HepG2 (cell line): ENCODE measurements around the gene CRIP1. TPM values are rescaled to one million over a fixed set of nuclear protein-coding genes. Genes with fewer than 3 reads are reported as not detected.

ENCODE experiments used
- ARNT2 ChIP-seq: sonication (generic); formaldehyde crosslinking; IDR thresholded peaks from 2 replicates; pipeline ENCODE4 v1.8.0; 2022; ENCODE audit warnings: mild to moderate bottlenecking, low read depth, missing genetic modification reagents, moderate library complexity
- DMAP1 ChIP-seq: IDR thresholded peaks from 2 replicates; pipeline ENCODE4 v1.6.1; 2016
- ELF1 ChIP-seq: sonication (generic); formaldehyde crosslinking; IDR thresholded peaks from 2 replicates; pipeline ENCODE4 v1.4.0; 2020; ENCODE audit warnings: missing genetic modification reagents
- ELF4 ChIP-seq: sonication (generic); formaldehyde crosslinking; IDR thresholded peaks from 2 replicates; pipeline ENCODE4 v1.5.0; 2020; ENCODE audit warnings: missing genetic modification reagents, mild to moderate bottlenecking, moderate library complexity, borderline replicate concordance
- HOXA9 ChIP-seq: sonication (generic); formaldehyde crosslinking; IDR thresholded peaks from 2 replicates; pipeline ENCODE4 v1.8.1; 2022; ENCODE audit warnings: missing genetic modification reagents, mild to moderate bottlenecking, moderate library complexity, borderline replicate concordance
- IKZF4 ChIP-seq: sonication (generic); formaldehyde crosslinking; IDR thresholded peaks from 2 replicates; pipeline ENCODE4 v1.5.1; 2020; ENCODE audit warnings: borderline replicate concordance, mild to moderate bottlenecking, low read depth, missing genetic modification reagents; ENCODE audit errors: not compliant biosample characterization
- KLF16 ChIP-seq, 2 experiments: sonication (generic) in 1 of 2; formaldehyde crosslinking in 1 of 2; IDR thresholded peaks; 2 replicates each; pipeline versions ENCODE4 v1.6.1 to v1.8.0; 2016 to 2023; ENCODE audit warnings: missing genetic modification reagents in 2 of 2, missing compliant biosample characterization in 1 of 2
- MIXL1 ChIP-seq: IDR thresholded peaks from 2 replicates; pipeline ENCODE4 v1.6.1; 2016
- RFX5 ChIP-seq: IDR thresholded peaks from 2 replicates; pipeline ENCODE4 v1.6.1; 2011; ENCODE audit warnings: low read depth, low read length, improper control_type of control experiment
- RFXANK ChIP-seq: IDR thresholded peaks from 2 replicates; pipeline ENCODE4 v1.6.1; 2016
- RFXAP ChIP-seq: sonication (generic); formaldehyde crosslinking; IDR thresholded peaks from 2 replicates; pipeline ENCODE4 v1.4.0; 2020; ENCODE audit warnings: missing genetic modification reagents, borderline replicate concordance
- RXRA ChIP-seq: sonication (generic); formaldehyde crosslinking; IDR thresholded peaks from 2 replicates; pipeline ENCODE4 v1.5.1; 2020; ENCODE audit warnings: missing genetic modification reagents
- SALL2 ChIP-seq: sonication (generic); formaldehyde crosslinking; IDR thresholded peaks from 2 replicates; pipeline ENCODE4 v1.8.1; 2023; ENCODE audit warnings: mild to moderate bottlenecking, missing genetic modification reagents, inconsistent platforms
- TARDBP ChIP-seq: sonication (generic); formaldehyde crosslinking; IDR thresholded peaks from 2 replicates; pipeline ENCODE4 v1.8.0; 2022; ENCODE audit warnings: mild to moderate bottlenecking, missing genetic modification reagents
- TEAD2 ChIP-seq: sonication (generic); formaldehyde crosslinking; IDR thresholded peaks from 2 replicates; pipeline ENCODE4 v1.9.0; 2021; ENCODE audit warnings: missing genetic modification reagents
- ZNF160 ChIP-seq: sonication (generic); formaldehyde crosslinking; IDR thresholded peaks from 2 replicates; pipeline ENCODE4 v1.8.0; 2022; ENCODE audit warnings: mild to moderate bottlenecking, inconsistent platforms, missing genetic modification reagents
- ZNF180 ChIP-seq: sonication (generic); formaldehyde crosslinking; IDR thresholded peaks from 2 replicates; pipeline ENCODE4 v1.4.0; 2020; ENCODE audit warnings: low read depth, missing genetic modification reagents, borderline replicate concordance
- ZNF224 ChIP-seq: sonication (generic); formaldehyde crosslinking; IDR thresholded peaks from 2 replicates; pipeline ENCODE4 v1.5.0; 2020; ENCODE audit warnings: mild to moderate bottlenecking, missing genetic modification reagents
- ZNF33A ChIP-seq: sonication (generic); formaldehyde crosslinking; IDR thresholded peaks from 2 replicates; pipeline ENCODE4 v1.5.1; 2020; ENCODE audit warnings: missing genetic modification reagents, mild to moderate bottlenecking, moderate library complexity, borderline replicate concordance
- ZNF354B ChIP-seq: sonication (generic); formaldehyde crosslinking; IDR thresholded peaks from 2 replicates; pipeline ENCODE4 v1.8.0; 2022; ENCODE audit warnings: mild to moderate bottlenecking, missing genetic modification reagents
- ZNF557 ChIP-seq: sonication (generic); formaldehyde crosslinking; IDR thresholded peaks from 2 replicates; pipeline ENCODE4 v1.4.0; 2020; ENCODE audit warnings: missing genetic modification reagents
- ZNF678 ChIP-seq: sonication (generic); formaldehyde crosslinking; IDR thresholded peaks from 2 replicates; pipeline ENCODE4 v1.4.0; 2020; ENCODE audit warnings: mild to moderate bottlenecking, missing genetic modification reagents
- polyA plus RNA-seq, 8 experiments: library from polyadenylated mRNA; depleted of rRNA in 3 of 8; stranded (reverse) in 7 of 8; unstranded in 1 of 8; fragments of >200 nt; fragmentation: Illumina TruSeq in 4 of 8; extraction: Trizol in 4 of 8; gene quantifications; 2 replicates each; pipeline versions ENCODE4 v1.2.1 to v1.2.3, GENCODE V29; 2011 to 2016; ENCODE audit warnings: low read depth in 4 of 8, missing spikeins in 1 of 8, mixed read lengths in 1 of 8; ENCODE audit not compliant: insufficient read depth in 1 of 8
- total RNA-seq, 5 experiments: library from RNA; depleted of rRNA; stranded (reverse); fragments of >200 nt; fragmentation: Illumina TruSeq; extraction: Trizol; gene quantifications; 2 replicates each; pipeline ENCODE4 v1.2.3, GENCODE V29; 2016; ENCODE audit warnings: low read depth in 1 of 5
- TF ChIP-seq, protein P1 (sequence below): sonication (generic); formaldehyde crosslinking; IDR thresholded peaks from 2 replicates; pipeline ENCODE4 v1.4.0; 2020; ENCODE audit warnings: mild to moderate bottlenecking, missing genetic modification reagents
- TF ChIP-seq, protein P2 (sequence below): sonication (generic); formaldehyde crosslinking; IDR thresholded peaks from 2 replicates; pipeline ENCODE4 v1.4.0; 2020; ENCODE audit warnings: mild to moderate bottlenecking, missing genetic modification reagents
- TF ChIP-seq, protein P3 (sequence below): sonication (generic); formaldehyde crosslinking; IDR thresholded peaks from 2 replicates; pipeline ENCODE4 v1.4.0; 2020; ENCODE audit warnings: mild to moderate bottlenecking, low read depth, missing genetic modification reagents
- TF ChIP-seq, protein P4 (sequence below): IDR thresholded peaks from 2 replicates; pipeline ENCODE4 v1.6.1; 2016; ENCODE audit warnings: missing genetic modification reagents, missing compliant biosample characterization

The CRIP1 gene
- total and polyA plus RNA-seq, 2 of the 13 experiments (the other 11 are each of a cell fraction or from before 2014, with no cell fraction given), result 53.9 to 59.5 TPM

DNA sequence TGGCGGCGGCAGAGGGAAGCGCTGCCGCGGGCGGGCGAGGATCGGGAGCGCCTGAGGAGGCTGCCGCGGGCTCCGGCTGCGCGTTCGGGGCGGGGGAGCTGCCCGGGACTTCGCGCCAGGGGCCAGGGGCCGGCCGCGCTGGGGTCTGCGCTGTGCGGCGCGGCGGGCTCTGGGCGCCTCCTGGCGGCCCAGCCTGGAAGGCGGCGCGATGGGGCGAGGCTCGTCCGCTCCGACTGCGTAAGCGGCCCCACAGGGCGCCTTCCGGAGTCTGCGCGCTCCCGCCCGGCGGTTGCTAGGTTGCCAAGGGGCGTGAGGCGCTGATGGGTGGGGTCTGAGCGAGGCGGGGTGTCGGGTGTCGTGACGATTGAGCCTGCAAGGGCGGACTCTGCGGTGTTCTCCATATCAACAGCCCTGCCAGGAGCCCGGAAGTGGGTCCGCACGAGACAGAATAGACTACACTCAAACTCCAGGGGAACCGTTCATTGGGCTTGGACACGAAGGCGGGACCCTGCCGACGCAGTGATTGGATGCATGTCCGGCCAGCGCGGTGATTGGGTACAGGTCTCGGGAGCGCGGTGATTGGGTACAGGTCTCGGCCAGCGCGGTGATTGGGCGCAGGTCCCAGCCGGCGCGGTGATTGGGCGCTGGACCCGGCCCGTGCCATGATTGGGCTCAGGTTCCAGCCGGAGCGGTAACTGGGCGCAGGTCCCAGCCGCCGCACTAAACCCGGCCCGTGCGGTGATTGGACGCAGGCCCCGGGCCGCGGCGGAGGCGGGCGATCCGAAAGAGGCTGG is 4.1 kb downstream of the CRIP1 start, which contains the start of gene TEDC1 (continued):
- TF ChIP-seq, protein P1, sequence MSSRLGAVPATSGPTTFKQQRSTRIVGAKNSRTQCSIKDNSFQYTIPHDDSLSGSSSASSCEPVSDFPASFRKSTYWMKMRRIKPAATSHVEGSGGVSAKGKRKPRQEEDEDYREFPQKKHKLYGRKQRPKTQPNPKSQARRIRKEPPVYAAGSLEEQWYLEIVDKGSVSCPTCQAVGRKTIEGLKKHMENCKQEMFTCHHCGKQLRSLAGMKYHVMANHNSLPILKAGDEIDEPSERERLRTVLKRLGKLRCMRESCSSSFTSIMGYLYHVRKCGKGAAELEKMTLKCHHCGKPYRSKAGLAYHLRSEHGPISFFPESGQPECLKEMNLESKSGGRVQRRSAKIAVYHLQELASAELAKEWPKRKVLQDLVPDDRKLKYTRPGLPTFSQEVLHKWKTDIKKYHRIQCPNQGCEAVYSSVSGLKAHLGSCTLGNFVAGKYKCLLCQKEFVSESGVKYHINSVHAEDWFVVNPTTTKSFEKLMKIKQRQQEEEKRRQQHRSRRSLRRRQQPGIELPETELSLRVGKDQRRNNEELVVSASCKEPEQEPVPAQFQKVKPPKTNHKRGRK, result no peak
- peak; percentile 20; the same call in 1 of the 2 replicates for TF ChIP-seq ZNF557 (CRISPR knock-in tag)
- TF ChIP-seq, protein P2, sequence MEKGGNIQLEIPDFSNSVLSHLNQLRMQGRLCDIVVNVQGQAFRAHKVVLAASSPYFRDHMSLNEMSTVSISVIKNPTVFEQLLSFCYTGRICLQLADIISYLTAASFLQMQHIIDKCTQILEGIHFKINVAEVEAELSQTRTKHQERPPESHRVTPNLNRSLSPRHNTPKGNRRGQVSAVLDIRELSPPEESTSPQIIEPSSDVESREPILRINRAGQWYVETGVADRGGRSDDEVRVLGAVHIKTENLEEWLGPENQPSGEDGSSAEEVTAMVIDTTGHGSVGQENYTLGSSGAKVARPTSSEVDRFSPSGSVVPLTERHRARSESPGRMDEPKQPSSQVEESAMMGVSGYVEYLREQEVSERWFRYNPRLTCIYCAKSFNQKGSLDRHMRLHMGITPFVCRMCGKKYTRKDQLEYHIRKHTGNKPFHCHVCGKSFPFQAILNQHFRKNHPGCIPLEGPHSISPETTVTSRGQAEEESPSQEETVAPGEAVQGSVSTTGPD, result no peak
- TF ChIP-seq TEAD2, result no peak
- TF ChIP-seq RFXAP (CRISPR knock-in tag), result peak; percentile 97
- peak; percentile 61 for TF ChIP-seq RFX5
- TF ChIP-seq ELF4 (CRISPR knock-in tag), result peak; percentile 77; the same call in 1 of the 2 replicates
- peak in 1 of 2 experiments; percentile 75; a peak in 2 of 4 replicates for TF ChIP-seq KLF16 (CRISPR knock-in tag; IDR thresholded peaks at IDR 0.05)
- TF ChIP-seq MIXL1 (CRISPR knock-in tag), result peak; percentile 44
- TF ChIP-seq RXRA (CRISPR knock-in tag), result peak; percentile 13
- peak; percentile 11 for TF ChIP-seq IKZF4 (CRISPR knock-in tag)
- TF ChIP-seq, protein P3, sequence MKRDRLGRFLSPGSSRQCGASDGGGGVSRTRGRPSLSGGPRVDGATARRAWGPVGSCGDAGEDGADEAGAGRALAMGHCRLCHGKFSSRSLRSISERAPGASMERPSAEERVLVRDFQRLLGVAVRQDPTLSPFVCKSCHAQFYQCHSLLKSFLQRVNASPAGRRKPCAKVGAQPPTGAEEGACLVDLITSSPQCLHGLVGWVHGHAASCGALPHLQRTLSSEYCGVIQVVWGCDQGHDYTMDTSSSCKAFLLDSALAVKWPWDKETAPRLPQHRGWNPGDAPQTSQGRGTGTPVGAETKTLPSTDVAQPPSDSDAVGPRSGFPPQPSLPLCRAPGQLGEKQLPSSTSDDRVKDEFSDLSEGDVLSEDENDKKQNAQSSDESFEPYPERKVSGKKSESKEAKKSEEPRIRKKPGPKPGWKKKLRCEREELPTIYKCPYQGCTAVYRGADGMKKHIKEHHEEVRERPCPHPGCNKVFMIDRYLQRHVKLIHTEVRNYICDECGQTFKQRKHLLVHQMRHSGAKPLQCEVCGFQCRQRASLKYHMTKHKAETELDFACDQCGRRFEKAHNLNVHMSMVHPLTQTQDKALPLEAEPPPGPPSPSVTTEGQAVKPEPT (CRISPR knock-in tag), result peak; percentile 53; the same call in 1 of the 2 replicates
- TF ChIP-seq ELF1 (CRISPR knock-in tag), result peak; percentile 94
- TF ChIP-seq, protein P4, sequence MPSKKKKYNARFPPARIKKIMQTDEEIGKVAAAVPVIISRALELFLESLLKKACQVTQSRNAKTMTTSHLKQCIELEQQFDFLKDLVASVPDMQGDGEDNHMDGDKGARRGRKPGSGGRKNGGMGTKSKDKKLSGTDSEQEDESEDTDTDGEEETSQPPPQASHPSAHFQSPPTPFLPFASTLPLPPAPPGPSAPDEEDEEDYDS (CRISPR knock-in tag), result peak; percentile 60
- TF ChIP-seq DMAP1 (CRISPR knock-in tag), result 0 out of 2 replicates have a peak, but pooled peaks have one; percentile 18
- no peak for TF ChIP-seq ZNF33A (CRISPR knock-in tag)
- TF ChIP-seq ZNF354B (CRISPR knock-in tag), result peak; percentile 70; the same call in 1 of the 2 replicates
- 0 out of 2 replicates have a peak, but pooled peaks have one; percentile 39 for TF ChIP-seq HOXA9 (CRISPR knock-in tag)
- TF ChIP-seq ZNF678, result peak; percentile 49; the same call in 1 of the 2 replicates
- TF ChIP-seq SALL2 (CRISPR knock-in tag), result peak; percentile 77; the same call in 1 of the 2 replicates
- TF ChIP-seq ZNF160 (CRISPR knock-in tag), result no peak
- peak; percentile 66; the same call in 1 of the 2 replicates for TF ChIP-seq RFXANK (CRISPR knock-in tag)
- 0 out of 2 replicates have a peak, but pooled peaks have one; percentile 62 for TF ChIP-seq TARDBP (CRISPR knock-in tag)
- TF ChIP-seq ZNF180 (CRISPR knock-in tag), result no peak; the same call in 1 of the 2 replicates
- peak; percentile 87 for TF ChIP-seq ARNT2 (CRISPR knock-in tag)
- TF ChIP-seq ZNF224 (CRISPR knock-in tag), result peak; percentile 82; the same call in 1 of the 2 replicates
